Measurements from ENCODE around the gene HS6ST3.

- TF ChIP-seq CTCF (conservative IDR thresholded peaks at IDR 0.05 in 1 of 2, IDR thresholded peaks at IDR 0.05 in 1 of 2; ENCODE audit: low read depth in 1 of 2, low read length in 2 of 2) (no peak), EZH2 (IDR thresholded peaks at IDR 0.05; ENCODE audit: low read length, missing control alignments) (no peak)
Observed at GRCh38 chr13:96082640-96083039, 7.3 kb upstream of the HS6ST3 start.
